Activated naive CD8-positive, alpha-beta T cell treated with anti-CD3 and anti-CD28 coated beads, Interleukin-2, amount 50 U/mL, for 24 hours (primary cell): Measurements from ENCODE around the gene SPTB.

Source experiments
- ATAC-seq: fragments of 150-1000 bp; cut with Tn5 transposase; one replicate; pipeline ENCODE4 v1.10.0; 2021
- DNase-seq: peaks from one replicate; pipeline ENCODE4 v3.0.0; 2021
- H3K27ac Mint-ChIP-seq: one replicate; pipeline ENCODE4 v1.8.0; 2021; ENCODE audit warnings: mild to moderate bottlenecking, mixed read lengths
- H3K27me3 Mint-ChIP-seq: one replicate; pipeline ENCODE4 v1.8.0; 2021; ENCODE audit warnings: mixed read lengths
- H3K36me3 Mint-ChIP-seq: one replicate; pipeline ENCODE4 v1.8.0; 2021; ENCODE audit warnings: low read depth, mixed read lengths
- H3K4me1 Mint-ChIP-seq: one replicate; pipeline ENCODE4 v1.8.0; 2021; ENCODE audit warnings: mixed read lengths
- H3K4me3 Mint-ChIP-seq: one replicate; pipeline ENCODE4 v1.8.0; 2021; ENCODE audit warnings: mild to moderate bottlenecking, moderate library complexity, mixed read lengths
- H3K9me3 Mint-ChIP-seq: one replicate; pipeline ENCODE4 v1.8.0; 2021; ENCODE audit warnings: mixed read lengths

The SPTB gene

GRCh38 chr14:64706119-64706592 lies 173.6 kb downstream of the SPTB start:
- Mint-ChIP-seq H3K36me3 (no peaks in the 10 kb centered on the region), H3K9me3 (no peaks in the 10 kb centered on the region), H3K27ac (no peak overlapping the region), H3K27me3 (peaks cover 57% of the 10 kb centered on the region), H3K4me3 (no peak overlapping the region), H3K4me1 (peaks cover 38% of the 10 kb centered on the region)
- ATAC-seq (no peak), DNase-seq (no peak)

DNA sequence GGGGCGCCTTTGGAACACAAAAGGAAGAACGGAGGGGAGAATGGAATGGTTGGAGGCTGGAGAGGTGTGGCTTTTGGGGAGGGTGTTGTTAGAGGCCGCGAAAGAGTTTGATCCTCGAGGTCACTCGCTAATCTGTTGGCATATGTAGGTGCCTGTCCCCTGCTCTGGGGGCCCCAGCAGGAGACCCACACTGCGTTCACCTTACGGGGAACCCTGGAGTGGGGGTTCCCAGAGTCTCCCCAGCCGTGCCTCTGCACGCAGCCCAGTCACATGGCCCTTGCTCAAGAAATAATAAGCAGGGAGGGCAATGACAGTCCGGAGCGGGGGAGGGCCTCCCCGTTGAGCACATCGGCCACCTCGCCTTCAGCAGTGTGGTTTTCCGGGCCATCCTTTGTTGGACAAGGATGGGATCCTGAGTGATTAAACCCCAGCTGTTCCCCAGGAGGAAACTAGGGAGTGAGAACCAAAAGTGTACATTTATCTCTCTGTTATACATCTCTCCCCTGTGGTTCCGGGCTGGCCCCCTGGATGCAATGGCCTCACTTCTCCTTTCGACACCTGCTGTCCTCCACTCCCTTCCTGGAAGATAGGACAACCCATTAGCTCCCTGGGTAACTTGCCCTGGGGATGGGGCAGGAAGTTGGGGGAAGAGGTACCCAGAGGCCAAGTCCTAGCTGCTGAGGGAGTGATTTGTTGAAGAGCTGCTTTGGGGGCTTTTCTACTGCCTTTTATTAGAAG lies 174.2 kb downstream of the SPTB start:
- Mint-ChIP-seq H3K27me3 (peaks cover 61% of the 10 kb centered on the region), H3K36me3 (no peaks in the 10 kb centered on the region), H3K9me3 (no peaks in the 10 kb centered on the region), H3K4me1 (peaks cover 38% of the 10 kb centered on the region), H3K4me3 (peak overlapping the region; percentile 61), H3K27ac (no peak overlapping the region)
- ATAC-seq = no peak
- DNase-seq = no peak

- DNase-seq (peak; percentile 13), ATAC-seq (peak; percentile 8)
- Mint-ChIP-seq H3K27me3 (peaks cover 66% of the 10 kb centered on the region), H3K27ac (no peak overlapping the region), H3K4me3 (peak overlapping the region; percentile 61), H3K4me1 (peaks cover 38% of the 10 kb centered on the region), H3K36me3 (no peaks in the 10 kb centered on the region), H3K9me3 (no peaks in the 10 kb centered on the region)
These were observed 174.8 kb downstream of the SPTB start for GRCh38 chr14:64704743-64705380.

- ATAC-seq (peak; percentile 27), DNase-seq (peak; percentile 32)
- H3K36me3 Mint-ChIP-seq = no peaks in the 10 kb centered on the region
- H3K4me3 Mint-ChIP-seq = peak within 1 kb of the TSS; percentile 61
- H3K9me3 Mint-ChIP-seq = no peaks in the 10 kb centered on the region
- H3K27me3 Mint-ChIP-seq = peaks cover 63% of the 10 kb centered on the region
- no peak within 1 kb of the TSS for H3K27ac Mint-ChIP-seq
- peaks cover 36% of the 10 kb centered on the region for H3K4me1 Mint-ChIP-seq
These were observed 175.5 kb downstream of the SPTB start, which contains the start of gene PLEKHG3 for GRCh38 chr14:64704143-64704742. Gene PLEKHG3, plus strand, starts transcription at chr14:64704424. Its CDS starts 23,208 bp downstream, at chr14:64727632.

DNA sequence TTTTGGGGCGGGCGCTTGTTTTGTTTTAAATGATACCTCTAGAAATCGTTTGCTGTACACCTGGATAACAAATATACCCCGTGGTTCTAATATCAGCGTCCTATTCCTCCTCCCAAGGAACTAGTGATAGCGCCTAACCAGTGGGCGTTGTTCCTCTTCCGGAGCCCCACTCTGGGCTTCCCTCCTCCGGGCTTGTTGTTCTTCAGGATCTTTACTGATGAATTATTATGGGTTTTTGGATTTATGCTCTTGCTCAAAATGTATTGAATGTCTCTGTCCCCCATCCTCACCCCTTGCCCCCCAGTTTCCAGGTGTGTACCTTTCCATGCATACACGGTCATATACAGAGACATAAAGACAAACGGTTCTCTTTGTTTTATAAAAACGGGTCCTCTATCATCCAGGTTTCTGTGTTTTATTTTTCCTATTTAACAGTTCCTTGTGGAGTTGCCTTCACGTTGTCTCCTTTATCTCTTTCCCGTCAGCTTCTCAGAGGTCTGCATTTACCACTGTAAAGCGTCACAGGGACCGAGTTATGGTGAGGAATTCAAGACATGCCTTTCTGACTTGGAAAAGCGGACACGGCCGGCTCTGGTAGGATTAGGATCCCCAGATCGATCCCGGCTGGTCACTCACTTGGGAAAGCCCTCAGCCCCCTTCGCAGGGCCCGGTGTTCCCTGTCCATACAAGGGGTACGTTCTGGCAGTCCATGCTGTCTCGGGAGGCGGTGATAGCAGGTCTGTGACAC lies 176.1 kb downstream of the SPTB start:
- Mint-ChIP-seq H3K4me1 (peaks cover 33% of the 10 kb centered on the region), H3K36me3 (no peaks in the 10 kb centered on the region), H3K9me3 (no peaks in the 10 kb centered on the region), H3K27ac (no peak overlapping the region), H3K4me3 (peak overlapping the region; percentile 33), H3K27me3 (peaks cover 58% of the 10 kb centered on the region)
- ATAC-seq (no peak), DNase-seq (no peak)

- Mint-ChIP-seq H3K27me3 (peaks cover 54% of the 10 kb centered on the region), H3K27ac (no peak overlapping the region), H3K4me3 (peak overlapping the region; percentile 33), H3K9me3 (no peaks in the 10 kb centered on the region), H3K36me3 (no peaks in the 10 kb centered on the region), H3K4me1 (peaks cover 27% of the 10 kb centered on the region)
- DNase-seq = no peak
- no peak for ATAC-seq
These were observed 177.0 kb downstream of the SPTB start for GRCh38 chr14:64702493-64703394.

DNA sequence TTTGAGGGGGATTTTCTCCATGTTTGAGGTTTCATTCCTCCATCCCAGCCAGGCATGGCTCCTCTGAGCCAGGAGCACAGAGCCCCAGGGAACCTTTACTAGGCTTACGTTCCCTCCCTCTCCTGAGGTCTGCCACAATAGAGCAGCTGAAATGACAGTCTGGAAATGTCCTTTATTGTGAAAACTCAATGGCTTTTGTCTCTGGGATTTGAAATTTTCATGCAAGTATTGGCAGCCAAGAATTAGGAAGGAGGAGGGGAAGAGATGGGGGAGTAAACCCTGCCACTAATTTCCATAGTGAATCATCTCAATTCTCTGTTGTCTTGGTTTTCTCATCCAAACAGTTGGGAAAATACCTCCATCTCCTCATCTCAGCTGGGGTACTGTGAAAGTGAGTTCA lies 178.0 kb downstream of the SPTB start:
- Mint-ChIP-seq H3K9me3 (no peaks in the 10 kb centered on the region), H3K4me3 (no peak overlapping the region), H3K27ac (no peak overlapping the region), H3K4me1 (peaks cover 23% of the 10 kb centered on the region), H3K36me3 (no peaks in the 10 kb centered on the region), H3K27me3 (peaks cover 47% of the 10 kb centered on the region)
- DNase-seq = no peak
- no peak for ATAC-seq

DNA sequence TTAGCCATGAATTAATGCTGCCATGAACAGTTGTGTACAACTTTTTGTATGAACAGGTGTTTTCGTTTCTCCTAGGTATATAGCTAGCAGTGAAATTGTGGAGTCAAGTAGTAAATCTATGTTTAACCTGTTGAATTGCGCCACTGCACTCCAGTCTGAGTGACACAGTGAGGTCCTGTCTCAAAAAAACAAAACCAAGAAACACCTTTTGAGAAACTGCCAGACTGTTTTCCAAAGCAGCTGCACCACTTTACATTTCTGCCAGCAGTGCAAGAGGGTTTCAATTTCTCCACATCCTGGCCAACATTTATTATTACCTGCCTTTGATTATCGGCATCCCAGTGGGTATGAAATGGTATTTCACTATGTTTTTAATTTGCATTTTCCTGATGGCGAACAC lies 178.8 kb downstream of the SPTB start:
- peaks cover 45% of the 10 kb centered on the region for H3K27me3 Mint-ChIP-seq
- no peaks in the 10 kb centered on the region for H3K9me3 Mint-ChIP-seq
- DNase-seq = no peak
- H3K4me1 Mint-ChIP-seq = peaks cover 22% of the 10 kb centered on the region
- no peak overlapping the region for H3K4me3 Mint-ChIP-seq
- no peaks in the 10 kb centered on the region for H3K36me3 Mint-ChIP-seq
- no peak overlapping the region for H3K27ac Mint-ChIP-seq
- no peak for ATAC-seq

- Mint-ChIP-seq H3K9me3 (no peaks in the 10 kb centered on the region), H3K36me3 (no peaks in the 10 kb centered on the region), H3K27ac (no peak overlapping the region), H3K27me3 (peaks cover 39% of the 10 kb centered on the region), H3K4me3 (no peak overlapping the region), H3K4me1 (peaks cover 16% of the 10 kb centered on the region)
- ATAC-seq (no peak), DNase-seq (no peak)
These were observed 179.4 kb downstream of the SPTB start for GRCh38 chr14:64700290-64700689.

DNA sequence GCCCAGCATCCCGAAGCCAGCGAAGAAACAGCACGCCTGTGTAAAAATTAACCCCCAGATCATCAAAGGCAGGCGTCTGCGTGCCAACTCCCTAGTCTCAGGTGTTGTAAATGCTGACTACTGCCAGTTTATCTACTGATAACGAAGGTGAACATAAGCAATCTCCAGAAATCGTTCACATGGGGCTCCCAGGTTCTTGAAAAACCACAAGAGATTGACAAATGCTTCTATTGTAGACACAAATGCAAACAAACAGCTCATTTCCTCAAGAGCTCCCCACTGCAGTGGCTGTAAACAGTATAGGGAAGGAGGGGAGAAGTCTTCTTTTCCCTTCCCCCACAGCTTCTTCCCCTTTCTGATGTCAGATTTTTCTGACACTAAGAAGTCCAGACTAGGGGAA lies 180.8 kb downstream of the SPTB start:
- no peaks in the 10 kb centered on the region for H3K9me3 Mint-ChIP-seq
- no peak for DNase-seq
- H3K4me1 Mint-ChIP-seq = peaks cover 12% of the 10 kb centered on the region
- H3K27me3 Mint-ChIP-seq = peaks cover 35% of the 10 kb centered on the region
- H3K4me3 Mint-ChIP-seq = no peak overlapping the region
- ATAC-seq = no peak
- no peak overlapping the region for H3K27ac Mint-ChIP-seq
- H3K36me3 Mint-ChIP-seq = no peaks in the 10 kb centered on the region

- Mint-ChIP-seq H3K36me3 (no peaks in the 10 kb centered on the region), H3K4me3 (no peak overlapping the region), H3K27ac (no peak overlapping the region), H3K9me3 (no peaks in the 10 kb centered on the region), H3K27me3 (peaks cover 16% of the 10 kb centered on the region), H3K4me1 (peaks cover 3% of the 10 kb centered on the region)
- no peak for DNase-seq
- ATAC-seq = no peak
These were observed 183.3 kb downstream of the SPTB start for GRCh38 chr14:64696355-64696857.
